Calu3 (cell line): ENCODE data around the gene MYO3B. TPM values are rescaled to one million over a fixed set of nuclear protein-coding genes. Genes with fewer than 3 reads are reported as not detected.

Experiments
- BruUV-seq: library from RNA; stranded (reverse); fragments of 400-500 nt; replicated peaks from 2 replicates; lab custom pipeline; 2021; lab: Mats Ljungman, UMichigan
- CTCF ChIA-PET: fragments of 300-600 bp; sonication (Branson Sonifier 250); formaldehyde crosslinking; loops from one replicate; lab custom pipeline; 2022; ENCODE audit warnings: antibody characterized with exemption; lab: Charles Lee
- DNase-seq: peaks from one replicate; pipeline ENCODE4 v3.0.0; 2022
- H3K27ac Mint-ChIP-seq: one replicate; pipeline ENCODE4 v1.8.0; 2022; ENCODE audit warnings: mixed read lengths; ENCODE audit not compliant: unreplicated experiment
- H3K27me3 Mint-ChIP-seq: one replicate; pipeline ENCODE4 v1.8.0; 2022; ENCODE audit warnings: mixed read lengths; ENCODE audit not compliant: unreplicated experiment
- H3K36me3 Mint-ChIP-seq: one replicate; pipeline ENCODE4 v1.8.0; 2022; ENCODE audit warnings: mild to moderate bottlenecking, moderate library complexity, mixed read lengths; ENCODE audit not compliant: insufficient read depth, unreplicated experiment
- H3K4me1 Mint-ChIP-seq: one replicate; pipeline ENCODE4 v1.8.0; 2022; ENCODE audit warnings: mild to moderate bottlenecking, low read depth, mixed read lengths; ENCODE audit not compliant: unreplicated experiment
- H3K4me3 Mint-ChIP-seq: one replicate; pipeline ENCODE4 v1.8.0; 2022; ENCODE audit warnings: mild to moderate bottlenecking, low read depth, moderate library complexity, mixed read lengths; ENCODE audit not compliant: unreplicated experiment
- H3K9me3 Mint-ChIP-seq: one replicate; pipeline ENCODE4 v1.8.0; 2022; ENCODE audit warnings: low read depth, mixed read lengths; ENCODE audit not compliant: unreplicated experiment
- intact Hi-C: fragments of 100-400 bp; cut with micrococcal nuclease; formaldehyde crosslinking; loops from one replicate; pipeline ENCODE4 v1.10.0; 2022; ENCODE audit not compliant: unreplicated experiment
- total RNA-seq: library from RNA; stranded (reverse); gene quantifications from 2 replicates; pipeline ENCODE4 v1.2.3, GENCODE V29; 2022
- TF ChIP-seq, protein P1 (sequence below): fragments of 200-600 bp; IDR thresholded peaks from one replicate; pipeline ENCODE4 v1.8.0; 2022; ENCODE audit warnings: antibody characterized with exemption; ENCODE audit not compliant: unreplicated experiment

Gene MYO3B
- total RNA-seq, 1 experiment from 2014 or later, result 5.0 TPM

DNA sequence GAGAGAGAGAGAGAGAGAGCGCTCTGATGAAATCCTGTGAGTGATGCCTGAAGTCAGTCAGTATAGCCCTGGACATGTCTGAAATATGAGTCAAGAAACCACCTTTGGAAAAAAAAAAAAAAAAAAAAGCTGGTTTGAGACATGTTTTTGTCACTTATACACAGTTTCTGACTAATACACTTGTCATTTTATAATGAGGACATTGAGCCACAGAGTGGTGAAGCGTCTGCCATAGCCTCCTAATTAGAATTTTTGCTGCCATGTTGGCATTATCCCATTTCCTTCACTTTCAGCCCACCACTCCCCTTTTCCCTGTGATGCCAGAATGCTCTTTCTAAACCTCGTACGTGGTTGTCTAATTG, 15.7 kb upstream of the MYO3B start:
- H3K27ac Mint-ChIP-seq, result no peak overlapping the region
- no TSS peak for BruUV-seq
- no peak for DNase-seq

DNA sequence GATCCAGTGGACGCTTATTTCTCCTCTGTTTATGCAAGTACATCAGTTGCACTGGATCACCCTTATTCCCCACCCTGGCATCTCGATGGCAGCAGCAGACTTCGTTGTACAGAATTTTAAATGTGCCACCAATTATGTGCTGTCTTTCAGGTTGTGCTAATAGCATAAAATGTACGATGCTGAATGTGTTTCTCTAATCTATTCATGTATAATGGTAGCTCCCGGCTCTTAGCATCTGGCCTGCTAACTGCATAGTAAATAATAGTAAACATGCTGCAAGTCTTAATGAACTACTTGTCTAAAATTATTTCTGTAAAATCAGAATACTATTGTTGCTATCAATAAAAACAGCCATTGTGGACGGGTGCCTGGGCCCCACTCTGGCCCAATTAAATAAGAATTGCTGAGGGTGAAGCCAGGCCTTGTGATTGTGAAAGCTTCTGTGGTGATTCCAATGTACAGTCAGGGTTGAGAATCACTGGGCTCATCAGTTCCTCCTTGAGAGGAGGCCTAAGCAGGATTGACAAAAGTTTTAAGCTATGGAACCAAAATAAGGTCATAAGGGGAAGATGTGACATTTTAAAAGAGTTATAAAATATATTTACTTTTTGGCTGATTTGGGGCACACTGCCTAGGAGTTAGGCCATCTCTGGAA, 14.4 kb upstream of the MYO3B start:
- Mint-ChIP-seq H3K27me3 (no peaks in the 10 kb centered on the region), H3K9me3 (no peaks in the 10 kb centered on the region), H3K4me3 (no peak overlapping the region), H3K4me1 (peaks cover 16% of the 10 kb centered on the region), H3K36me3 (no peaks in the 10 kb centered on the region), H3K27ac (no peak overlapping the region)
- TF ChIP-seq, protein P1, sequence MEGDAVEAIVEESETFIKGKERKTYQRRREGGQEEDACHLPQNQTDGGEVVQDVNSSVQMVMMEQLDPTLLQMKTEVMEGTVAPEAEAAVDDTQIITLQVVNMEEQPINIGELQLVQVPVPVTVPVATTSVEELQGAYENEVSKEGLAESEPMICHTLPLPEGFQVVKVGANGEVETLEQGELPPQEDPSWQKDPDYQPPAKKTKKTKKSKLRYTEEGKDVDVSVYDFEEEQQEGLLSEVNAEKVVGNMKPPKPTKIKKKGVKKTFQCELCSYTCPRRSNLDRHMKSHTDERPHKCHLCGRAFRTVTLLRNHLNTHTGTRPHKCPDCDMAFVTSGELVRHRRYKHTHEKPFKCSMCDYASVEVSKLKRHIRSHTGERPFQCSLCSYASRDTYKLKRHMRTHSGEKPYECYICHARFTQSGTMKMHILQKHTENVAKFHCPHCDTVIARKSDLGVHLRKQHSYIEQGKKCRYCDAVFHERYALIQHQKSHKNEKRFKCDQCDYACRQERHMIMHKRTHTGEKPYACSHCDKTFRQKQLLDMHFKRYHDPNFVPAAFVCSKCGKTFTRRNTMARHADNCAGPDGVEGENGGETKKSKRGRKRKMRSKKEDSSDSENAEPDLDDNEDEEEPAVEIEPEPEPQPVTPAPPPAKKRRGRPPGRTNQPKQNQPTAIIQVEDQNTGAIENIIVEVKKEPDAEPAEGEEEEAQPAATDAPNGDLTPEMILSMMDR, result no peak
- CTCF ChIA-PET, result no interaction called here
- intact Hi-C loops, result no loop called here
- no TSS peak for BruUV-seq
- DNase-seq, result no peak

More for the DNA sequence above, 15.7 kb upstream of the MYO3B start:
- intact Hi-C loops, result no loop called here
- CTCF ChIA-PET, result interaction anchor here (0.6 to 1.4 kb wide), 3 partner anchors 16 to 482 kb away, joined by 3 to 8 read pairs (median 3); no protein-coding TSS in a partner anchor
- TF ChIP-seq, protein P1, result no peak
- Mint-ChIP-seq H3K9me3 (no peaks in the 10 kb centered on the region), H3K27me3 (no peaks in the 10 kb centered on the region), H3K4me3 (no peak overlapping the region), H3K36me3 (no peaks in the 10 kb centered on the region), H3K4me1 (peaks cover 26% of the 10 kb centered on the region)

DNA sequence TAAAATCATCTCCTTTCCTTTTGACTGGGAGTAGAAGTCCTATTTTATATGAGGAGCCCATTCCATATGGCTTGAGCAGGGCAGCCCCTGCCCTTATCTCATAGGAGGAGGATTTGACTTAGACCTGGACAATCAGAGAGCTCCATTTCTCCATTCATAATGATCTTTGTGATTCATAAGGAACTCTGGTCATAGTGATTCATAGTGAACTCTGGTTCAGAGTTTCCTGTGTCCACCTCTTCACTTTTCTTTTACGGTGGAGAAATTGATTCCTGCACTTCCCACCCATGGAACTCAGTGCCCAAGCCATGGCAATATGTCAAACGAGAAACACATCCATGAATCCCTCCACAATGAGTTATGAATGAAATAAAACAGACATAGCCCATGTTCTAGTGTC, 12.8 kb upstream of the MYO3B start:
- intact Hi-C loops, result no loop called here
- no peaks in the 10 kb centered on the region for H3K9me3 Mint-ChIP-seq
- H3K4me3 Mint-ChIP-seq, result no peak overlapping the region
- no TSS peak for BruUV-seq
- no peak for DNase-seq
- CTCF ChIA-PET, result no interaction called here
- H3K27ac Mint-ChIP-seq, result no peak overlapping the region
- no peaks in the 10 kb centered on the region for H3K36me3 Mint-ChIP-seq
- H3K27me3 Mint-ChIP-seq, result no peaks in the 10 kb centered on the region
- TF ChIP-seq, protein P1, result no peak
- H3K4me1 Mint-ChIP-seq, result peaks cover 8% of the 10 kb centered on the region

DNA sequence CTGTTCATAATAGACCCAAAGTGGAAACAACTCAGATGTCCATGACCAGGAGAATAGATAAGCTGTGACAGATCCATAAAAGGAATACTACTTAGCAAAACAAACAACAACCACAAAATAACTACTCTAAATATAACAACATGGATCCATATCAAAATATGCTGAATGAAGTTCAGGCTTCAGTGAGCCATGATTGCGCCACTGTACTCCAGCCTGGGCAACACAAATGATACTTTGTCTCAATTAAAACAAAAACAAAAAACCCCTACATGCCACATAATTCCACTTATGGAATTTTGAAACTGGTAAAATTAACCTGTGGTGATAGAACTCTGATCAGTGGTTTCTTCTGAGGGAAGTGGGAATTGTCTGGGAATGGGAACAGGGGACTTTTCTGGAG, 11.2 kb upstream of the MYO3B start:
- BruUV-seq, result no TSS peak
- CTCF ChIA-PET, result interaction anchor here (0.8 kb wide), 1 partner anchor 21 kb away, joined by 3 read pairs; no protein-coding TSS in a partner anchor

More for the DNA sequence above, 11.2 kb upstream of the MYO3B start:
- DNase-seq, result no peak
- H3K4me1 Mint-ChIP-seq, result peaks cover 7% of the 10 kb centered on the region
- H3K9me3 Mint-ChIP-seq, result no peaks in the 10 kb centered on the region
- H3K4me3 Mint-ChIP-seq, result no peak overlapping the region
- no peak overlapping the region for H3K27ac Mint-ChIP-seq
- intact Hi-C loops, result no loop called here
- H3K27me3 Mint-ChIP-seq, result no peaks in the 10 kb centered on the region
- TF ChIP-seq, protein P1, result no peak
- H3K36me3 Mint-ChIP-seq, result no peaks in the 10 kb centered on the region
